Loucy (cell line): ENCODE data around the gene THAP4.
"Not testable (repeated sequence)": the region's sequence is repeated elsewhere in the genome, so short reads cannot be mapped to it uniquely, and the experiment has no call there.

Experiments
- CTCF ChIP-seq: fragments of 200-600 bp; sonication (generic); conservative IDR thresholded peaks from 2 replicates; pipeline ENCODE4 v1.5.1; 2014; ENCODE audit warnings: mild to moderate bottlenecking, antibody characterized with exemption, low read length
- EZH2phosphoT487 ChIP-seq: fragments of 200-600 bp; IDR thresholded peaks from 2 replicates; pipeline ENCODE4 v1.6.1; 2018; ENCODE audit warnings: antibody characterized with exemption, mild to moderate bottlenecking, moderate library complexity, borderline replicate concordance

- TF ChIP-seq CTCF, EZH2phosphoT487: not testable (repeated sequence)
These were observed 47.1 kb downstream of the THAP4 start for GRCh38 chr2:241589863-241590262.
